ENCODE results near the gene TK2. TPM values are rescaled to one million over a fixed set of nuclear protein-coding genes. Genes with fewer than 3 reads are reported as not detected.
A peak's percentile ranks its signal among the peaks of the same experiment; 100 is the strongest.
"Not testable (repeated sequence)": the region's sequence is repeated elsewhere in the genome, so short reads cannot be mapped to it uniquely, and the experiment has no call there.

Gene TK2
- polyA plus RNA-seq, 3 donors = 32.3 to 37.6 (median 35.8) TPM

GRCh38 chr16:66574531-66574930, 24.6 kb upstream of the TK2 start:
- no peak for DNase-seq (ENCODE audit: low read depth in 3 of 3, low spot score in 2 of 3)

GRCh38 chr16:66574081-66574480, 24.2 kb upstream of the TK2 start:
- DNase-seq (ENCODE audit: low read depth in 3 of 3, low spot score in 2 of 3) = no peak

- no peak for DNase-seq (ENCODE audit: low read depth in 3 of 3, low spot score in 2 of 3)
Observed at GRCh38 chr16:66572356-66572755, 22.4 kb upstream of the TK2 start.

- DNase-seq (ENCODE audit: low read depth in 3 of 3, low spot score in 2 of 3) = no peak
Observed at GRCh38 chr16:66569827-66570405, 20.0 kb upstream of the TK2 start.

- DNase-seq (ENCODE audit: low read depth in 3 of 3, low spot score in 2 of 3) = no peak
Observed at GRCh38 chr16:66569131-66569530, 19.2 kb upstream of the TK2 start.

- no peak for DNase-seq (ENCODE audit: low read depth in 3 of 3, low spot score in 2 of 3)
Observed at GRCh38 chr16:66568355-66568754, 18.4 kb upstream of the TK2 start.

GRCh38 chr16:66567270-66567669, 17.3 kb upstream of the TK2 start:
- DNase-seq (ENCODE audit: low read depth in 3 of 3, low spot score in 2 of 3) = not testable (repeated sequence)

- DNase-seq (ENCODE audit: low read depth in 3 of 3, low spot score in 2 of 3) = no peak
Observed at GRCh38 chr16:66566051-66566901, 16.4 kb upstream of the TK2 start, which contains the start of gene CMTM1. Gene CMTM1 (plus strand): TSS chr16:66566439. CDS start chr16:66566514, 75 bp downstream.

- no peak for DNase-seq (ENCODE audit: low read depth in 3 of 3, low spot score in 2 of 3)
Observed at GRCh38 chr16:66563574-66564334, 13.8 kb upstream of the TK2 start.

- no peak for DNase-seq (ENCODE audit: low read depth in 3 of 3, low spot score in 2 of 3)
Observed at GRCh38 chr16:66562986-66563385, 13.1 kb upstream of the TK2 start.

GRCh38 chr16:66562409-66562808, 12.5 kb upstream of the TK2 start:
- no peak for DNase-seq (ENCODE audit: low read depth in 3 of 3, low spot score in 2 of 3)

GRCh38 chr16:66561381-66562080, 11.6 kb upstream of the TK2 start:
- no peak for DNase-seq (ENCODE audit: low read depth in 3 of 3, low spot score in 2 of 3)

GRCh38 chr16:66560107-66560506, 10.2 kb upstream of the TK2 start:
- DNase-seq (ENCODE audit: low read depth in 3 of 3, low spot score in 2 of 3) = no peak

GRCh38 chr16:66554495-66554894, 4.6 kb upstream of the TK2 start:
- DNase-seq (ENCODE audit: low read depth in 3 of 3, low spot score in 2 of 3) = no peak

- DNase-seq (ENCODE audit: low read depth in 3 of 3, low spot score in 2 of 3) = no peak
Observed at GRCh38 chr16:66554021-66554420, 4.1 kb upstream of the TK2 start.

- no peak for DNase-seq (ENCODE audit: low read depth in 3 of 3, low spot score in 2 of 3)
Observed at GRCh38 chr16:66553223-66553622, 3.3 kb upstream of the TK2 start.

GRCh38 chr16:66552286-66553177, 2.6 kb upstream of the TK2 start, which contains the start of gene CKLF:
Gene CKLF (plus strand): TSS chr16:66552576. CDS start chr16:66552716, 140 bp downstream.
- DNase-seq (ENCODE audit: low read depth in 3 of 3, low spot score in 2 of 3) = peak; percentile 84 to 88 (median 88)

GRCh38 chr16:66551788-66552285, 1.9 kb upstream of the TK2 start:
- no peak for DNase-seq (ENCODE audit: low read depth in 3 of 3, low spot score in 2 of 3)

- no peak for DNase-seq (ENCODE audit: low read depth in 3 of 3, low spot score in 2 of 3)
Observed at GRCh38 chr16:66551348-66551759, 1.4 kb upstream of the TK2 start.
